H1 (cell line): Measurements from ENCODE around the gene ARHGAP26. TPM values are rescaled to one million over a fixed set of nuclear protein-coding genes. Genes with fewer than 3 reads are reported as not detected.

Experiments used
- CTCF ChIA-PET: fragments of 300-600 bp; sonication (Branson Sonifier 250); formaldehyde crosslinking; loops from one replicate; lab custom pipeline; 2021; ENCODE audit not compliant: partially characterized antibody; lab: Charles Lee
- POLR2A ChIA-PET: fragments of 300-600 bp; sonication (Branson Sonifier 250); formaldehyde crosslinking; loops from one replicate; lab custom pipeline; 2021; ENCODE audit warnings: inconsistent platforms; ENCODE audit not compliant: partially characterized antibody; lab: Charles Lee
- DNase-seq, 2 experiments: peaks; one replicate each; pipeline versions ENCODE4 v3.0.0 to v3.0.0-alpha.2; 2010 to 2022; ENCODE audit warnings: low spot score in 2 of 2, low read depth in 1 of 2, mixed read lengths in 1 of 2
- FAIRE-seq: peaks from 2 replicates; lab custom pipeline; 2011; peaks lifted over from hg19 to GRCh38; lab: Jason Lieb, UNC
- H2AFZ ChIP-seq: 2 replicates; pipeline ENCODE4 v1.8.1; 2012; ENCODE audit warnings: low read length, inconsistent platforms
- H2AK5ac ChIP-seq: 2 replicates; pipeline ENCODE4 v1.6.1; 2013; ENCODE audit warnings: low read depth, low read length
- H2BK120ac ChIP-seq: replicated peaks from 2 replicates; pipeline ENCODE3; 2013; ENCODE audit warnings: low read depth, low read length, inconsistent platforms
- H2BK12ac ChIP-seq: 2 replicates; pipeline ENCODE4 v1.6.1; 2013; ENCODE audit warnings: low read depth, low read length
- H2BK15ac ChIP-seq: 2 replicates; pipeline ENCODE4 v1.6.1; 2013; ENCODE audit warnings: low read length
- H2BK20ac ChIP-seq: 2 replicates; pipeline ENCODE4 v1.6.1; 2013; ENCODE audit warnings: low read length
- H2BK5ac ChIP-seq: 2 replicates; pipeline ENCODE4 v1.6.1; 2013; ENCODE audit warnings: low read depth, low read length
- H3K14ac ChIP-seq: 2 replicates; pipeline ENCODE4 v1.6.1; 2013; ENCODE audit warnings: inconsistent platforms; ENCODE audit not compliant: insufficient read length
- H3K18ac ChIP-seq: 2 replicates; pipeline ENCODE4 v1.6.1; 2013; ENCODE audit warnings: low read length; ENCODE audit errors: extremely low read depth
- H3K23ac ChIP-seq: 2 replicates; pipeline ENCODE4 v1.6.1; 2013; ENCODE audit warnings: inconsistent platforms; ENCODE audit not compliant: insufficient read length
- H3K23me2 ChIP-seq: 2 replicates; pipeline ENCODE4 v1.6.1; 2013; ENCODE audit warnings: low read depth, low read length
- H3K27ac ChIP-seq: 2 replicates; pipeline ENCODE4 v1.6.1; 2011; ENCODE audit warnings: low read depth, low read length, inconsistent platforms
- H3K27me3 ChIP-seq, 4 experiments: replicated peaks in 1 of 4; 1 replicate in 1 of 4; 2 replicates in 3 of 4; pipeline versions ENCODE4 v1.6.1 to v1.8.1; 2011 to 2013; ENCODE audit warnings: low read length in 3 of 4, mild to moderate bottlenecking in 3 of 4, inconsistent platforms in 2 of 4, mixed read lengths in 2 of 4, moderate library complexity in 1 of 4; ENCODE audit not compliant: control insufficient read depth in 3 of 4, insufficient read depth in 3 of 4; ENCODE audit errors: extremely low read depth in 1 of 4
- H3K36me3 ChIP-seq, 4 experiments: 2 replicates each; pipeline versions ENCODE4 v1.6.1 to v1.8.1; 2011 to 2013; ENCODE audit warnings: mild to moderate bottlenecking in 4 of 4, low read length in 3 of 4, moderate library complexity in 2 of 4, control low read depth in 1 of 4, inconsistent platforms in 1 of 4; ENCODE audit not compliant: insufficient read depth in 4 of 4, control insufficient read depth in 2 of 4
- H3K4ac ChIP-seq: replicated peaks from 2 replicates; pipeline ENCODE3; 2013; ENCODE audit warnings: low read length, low read depth, mixed read lengths, inconsistent platforms; ENCODE audit not compliant: insufficient read length
- H3K4me1 ChIP-seq, 4 experiments: replicated peaks in 1 of 4; 1 replicate in 1 of 4; 2 replicates in 3 of 4; pipeline versions ENCODE4 v1.6.1 to v1.8.1; 2011 to 2013; ENCODE audit warnings: low read length in 3 of 4, inconsistent platforms in 2 of 4, mixed read lengths in 1 of 4; ENCODE audit not compliant: insufficient read depth in 4 of 4, control insufficient read depth in 3 of 4
- H3K4me2 ChIP-seq, 2 experiments: 2 replicates each; pipeline versions ENCODE4 v1.6.1 to v1.8.1; 2011 to 2013; ENCODE audit warnings: low read depth in 2 of 2, low read length in 2 of 2, control low read depth in 1 of 2, inconsistent platforms in 1 of 2, mild to moderate bottlenecking in 1 of 2; ENCODE audit not compliant: insufficient read depth in 1 of 2
- H3K4me3 ChIP-seq, 4 experiments: fragments of 200-600, 300-600 bp in 1 of 4; sonication (generic), shearing (Covaris generic), sonication (Bioruptor Twin) in 1 of 4; 2 replicates each; pipeline versions ENCODE4 v1.5.1 to v1.8.1; 2011 to 2016; ENCODE audit warnings: low read length in 4 of 4, low read depth in 3 of 4, control low read depth in 2 of 4, inconsistent platforms in 2 of 4, mild to moderate bottlenecking in 2 of 4, mixed read lengths in 1 of 4, moderate library complexity in 1 of 4; ENCODE audit not compliant: insufficient read depth in 2 of 4; ENCODE audit errors: extremely low read depth in 1 of 4
- H3K56ac ChIP-seq: replicated peaks from 2 replicates; pipeline ENCODE3; 2013; ENCODE audit warnings: low read depth, mild to moderate bottlenecking, mixed read lengths, low read length, inconsistent platforms; ENCODE audit not compliant: insufficient read length
- H3K79me1 ChIP-seq: 2 replicates; pipeline ENCODE4 v1.6.1; 2013; ENCODE audit warnings: low read depth, low read length, control low read depth
- H3K79me2 ChIP-seq, 2 experiments: 2 replicates each; pipeline versions ENCODE4 v1.6.1 to v1.8.1; 2012 to 2013; ENCODE audit warnings: low read length in 2 of 2, mild to moderate bottlenecking in 2 of 2, inconsistent platforms in 1 of 2; ENCODE audit not compliant: insufficient read depth in 2 of 2, control insufficient read depth in 1 of 2
- H3K9ac ChIP-seq, 4 experiments: replicated peaks in 1 of 4; 1 replicate in 1 of 4; 2 replicates in 3 of 4; pipeline versions ENCODE4 v1.6.1 to v1.8.1; 2011 to 2013; ENCODE audit warnings: low read depth in 3 of 4, low read length in 3 of 4, control low read depth in 2 of 4, mild to moderate bottlenecking in 2 of 4, moderate library complexity in 2 of 4, inconsistent platforms in 1 of 4; ENCODE audit errors: extremely low read depth in 1 of 4
- H3K9me3 ChIP-seq, 2 experiments: 2 replicates each; pipeline versions ENCODE4 v1.6.1 to v1.8.1; 2012 to 2013; ENCODE audit warnings: mild to moderate bottlenecking in 2 of 2, moderate library complexity in 2 of 2, control low read depth in 1 of 2, inconsistent platforms in 1 of 2, low read depth in 1 of 2, low read length in 1 of 2, mixed read lengths in 1 of 2; ENCODE audit not compliant: insufficient read depth in 2 of 2
- H4K20me1 ChIP-seq, 2 experiments: replicated peaks in 1 of 2; 2 replicates each; pipeline versions ENCODE3 to v1.8.1; 2011 to 2013; ENCODE audit warnings: inconsistent platforms in 2 of 2, low read length in 2 of 2, mild to moderate bottlenecking in 1 of 2; ENCODE audit not compliant: insufficient read depth in 2 of 2, control insufficient read depth in 1 of 2
- H4K5ac ChIP-seq: 2 replicates; pipeline ENCODE4 v1.6.1; 2013; ENCODE audit warnings: low read length, low read depth, mixed read lengths, inconsistent platforms; ENCODE audit not compliant: insufficient read length
- H4K8ac ChIP-seq: 2 replicates; pipeline ENCODE4 v1.8.0; 2013; ENCODE audit warnings: mild to moderate bottlenecking, moderate library complexity, low read length, inconsistent platforms; ENCODE audit not compliant: insufficient read depth; ENCODE audit errors: extremely low read depth
- H4K91ac ChIP-seq: replicated peaks from 2 replicates; pipeline ENCODE3; 2013; ENCODE audit warnings: low read length, mixed read lengths, inconsistent platforms; ENCODE audit not compliant: insufficient read length
- BCL11A ChIP-seq, 2 experiments: IDR thresholded peaks; one replicate each; pipeline ENCODE4 v1.6.1; 2011; ENCODE audit warnings: low read depth in 2 of 2, low read length in 2 of 2, mild to moderate bottlenecking in 2 of 2
- CBX8 ChIP-seq: fragments of 300-800, 300-1000 bp; sonication (generic); IDR thresholded peaks from 2 replicates; pipeline ENCODE4 v1.7.1; 2016; ENCODE audit warnings: low read depth, low read length, borderline replicate concordance
- CTBP2 ChIP-seq: IDR thresholded peaks from 2 replicates; pipeline ENCODE4 v1.7.0; 2011; ENCODE audit warnings: borderline replicate concordance, mild to moderate bottlenecking, moderate library complexity, mixed read lengths, low read length; ENCODE audit not compliant: insufficient read depth, insufficient read length
- GABPA ChIP-seq: IDR thresholded peaks from 2 replicates; pipeline ENCODE4 v1.6.1; 2011; ENCODE audit warnings: mild to moderate bottlenecking, low read length, moderate library complexity, borderline replicate concordance; ENCODE audit not compliant: insufficient read depth
- JUND ChIP-seq: IDR thresholded peaks from 2 replicates; pipeline ENCODE4 v1.6.1; 2011; ENCODE audit warnings: mild to moderate bottlenecking, improper control_type of control experiment, low read length
- KDM4A ChIP-seq: IDR thresholded peaks from one replicate; pipeline ENCODE4 v1.7.1; 2012; ENCODE audit warnings: low read depth, mild to moderate bottlenecking, moderate library complexity, low read length, inconsistent platforms; ENCODE audit not compliant: severe bottlenecking
- RFX5 ChIP-seq: IDR thresholded peaks from 2 replicates; pipeline ENCODE4 v1.6.1; 2011; ENCODE audit warnings: low read depth, low read length, improper control_type of control experiment, borderline replicate concordance
- RNF2 ChIP-seq: fragments of 200-900, 300-1000 bp; sonication (generic); IDR thresholded peaks from 2 replicates; pipeline ENCODE4 v1.7.1; 2016; ENCODE audit warnings: borderline replicate concordance, low read depth, mild to moderate bottlenecking, antibody characterized with exemption, low read length; ENCODE audit not compliant: poor library complexity, severe bottlenecking; ENCODE audit errors: missing control alignments
- SIX5 ChIP-seq: IDR thresholded peaks from 2 replicates; pipeline ENCODE4 v1.6.1; 2011; ENCODE audit warnings: mild to moderate bottlenecking, low read depth, low read length
- SP1 ChIP-seq: IDR thresholded peaks from 2 replicates; pipeline ENCODE4 v1.6.1; 2011; ENCODE audit warnings: low read depth, low read length
- TBP ChIP-seq: IDR thresholded peaks from 2 replicates; pipeline ENCODE4 v1.6.1; 2011; ENCODE audit warnings: low read depth, low read length, improper control_type of control experiment
- WGBS, 2 experiments: shearing (Covaris generic) in 1 of 2; methylation state at CpG; one replicate each; pipeline versions ENCODE4 v1.1.6 to v1.1.7; 2013 to 2015; ENCODE audit warnings: low lambda C conversion rate in 2 of 2, mixed read lengths in 2 of 2, inconsistent platforms in 1 of 2, low coverage in 1 of 2, missing lambda C conversion rate in 1 of 2; ENCODE audit not compliant: insufficient replicate concordance in 2 of 2, insufficient coverage in 1 of 2, insufficient read length in 1 of 2; ENCODE audit errors: extremely low coverage in 1 of 2, missing lambda C conversion rate in 1 of 2; 5-methylcytosine and 5-hydroxymethylcytosine counted together
- polyA plus RNA-seq, 7 experiments: library from polyadenylated mRNA; depleted of rRNA in 3 of 7; stranded (reverse) in 5 of 7; unstranded in 2 of 7; fragments of >200 nt in 5 of 7; fragments of 200-250 nt in 2 of 7; gene quantifications; 1 replicate in 5 of 7; 2 replicates in 1 of 7; 4 replicates in 1 of 7; pipeline versions ENCODE4 v1.2.1 to v1.2.3, GENCODE V29; 2011 to 2013; ENCODE audit warnings: missing spikeins in 2 of 7, mixed read lengths in 2 of 7
- total RNA-seq: library from RNA; stranded (reverse); fragmentation: NEBNext Ultra II Directional; extraction: Animal tissue kit (Norgen Biotek cat#: 25700); gene quantifications from 2 replicates; pipeline ENCODE4 v1.2.1, GENCODE V29; 2021
- TF ChIP-seq, protein P1 (sequence below): IDR thresholded peaks from 2 replicates; pipeline ENCODE4 v1.6.1; 2012; ENCODE audit warnings: inconsistent platforms

Gene ARHGAP26
- total and polyA plus RNA-seq, 2 of the 8 experiments (the other 6 are each of a cell fraction or from before 2014, with no cell fraction given): 7.1 to 24.8 TPM

DNA sequence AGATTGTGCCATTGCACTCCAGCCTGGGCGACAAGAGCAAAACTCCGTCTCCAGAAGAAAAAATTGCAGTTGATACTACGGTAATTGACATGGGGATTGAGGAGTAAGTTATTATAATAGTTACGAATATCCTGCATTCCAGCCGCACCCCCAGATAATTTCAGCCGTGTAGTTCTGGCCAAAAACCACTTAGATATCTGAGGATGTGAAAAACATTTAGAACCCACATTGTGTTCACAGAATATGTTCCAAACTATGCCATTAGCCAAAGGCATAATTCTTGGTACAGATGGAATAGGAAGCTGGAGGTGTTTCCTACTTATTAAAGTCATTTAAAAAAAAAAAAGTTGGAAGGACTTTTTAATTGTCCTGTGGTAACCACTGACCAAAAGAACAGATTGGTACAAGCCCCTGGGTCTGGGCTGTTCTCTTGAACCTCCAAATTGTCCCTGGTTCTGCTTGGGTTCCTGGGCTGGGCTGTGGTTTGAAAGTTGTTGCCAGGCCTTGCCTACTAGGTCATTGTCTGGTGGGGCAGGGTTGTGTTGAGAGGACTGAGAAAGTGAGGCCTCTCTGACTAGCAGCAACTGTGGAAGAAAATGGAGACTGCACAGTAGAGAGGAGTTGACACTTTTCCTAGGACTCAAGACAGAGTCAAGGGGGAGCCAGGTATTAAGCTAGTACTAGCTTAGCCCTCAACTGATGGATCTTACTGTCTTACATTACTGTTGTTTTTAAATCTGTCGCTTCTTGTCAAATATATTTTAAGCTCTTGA is 434.5 kb downstream of the ARHGAP26 start:
- Histone ChIP-seq H3K56ac (no peak overlapping the region), H3K4me3 (no peak overlapping the region), H3K23me2 (no peaks in the 10 kb centered on the region), H2BK120ac (no peak overlapping the region), H3K79me1 (no peaks in the 10 kb centered on the region), H4K91ac (no peak overlapping the region), H3K36me3 (no peaks in the 10 kb centered on the region), H3K4me1 (peaks cover 0 to 4% (median 0%) of the 10 kb centered on the region in 4 experiments; a peak in 1 of 7 replicates), H3K23ac (no peak overlapping the region), H2AK5ac (no peak overlapping the region), H3K14ac (no peak overlapping the region), H3K4me2 (no peak overlapping the region), H4K5ac (no peak overlapping the region), H3K9ac (no peak overlapping the region), H3K79me2 (no peaks in the 10 kb centered on the region), H4K8ac (no peak overlapping the region), H4K20me1 (no peaks in the 10 kb centered on the region), H2BK12ac (no peak overlapping the region), H2BK20ac (no peak overlapping the region), H2BK5ac (no peak overlapping the region), H3K27me3 (no peaks in the 10 kb centered on the region), H3K27ac (no peak overlapping the region), H3K18ac (no peak overlapping the region), H2BK15ac (no peak overlapping the region), H2AFZ (no peak overlapping the region), H3K9me3 (no peaks in the 10 kb centered on the region), H3K4ac (no peak overlapping the region)
- DNase-seq (no peak), FAIRE-seq (no peak)
- WGBS, 2 experiments: 88% methylated on average over 7 of the region's 7 CpGs; no CpG with 5 or more reads in 1 of the 2 experiments
- CTCF ChIA-PET: interaction anchor here (0.8 to 1.8 kb wide), 7 partner anchors 14 to 202 kb away, joined by 3 to 5 read pairs (median 4); no protein-coding TSS in a partner anchor
- POLR2A ChIA-PET: no interaction called here
- TF ChIP-seq RNF2 (no peak), BCL11A (IDR thresholded peaks at IDR 0.05; ENCODE audit: low read depth in 2 of 2, low read length in 2 of 2) (no peak), RFX5 (no peak), JUND (no peak), KDM4A (no peak), CBX8 (no peak), TBP (no peak), SIX5 (no peak), CTBP2 (no peak), GABPA (no peak), SP1 (no peak)
- TF ChIP-seq, protein P1, sequence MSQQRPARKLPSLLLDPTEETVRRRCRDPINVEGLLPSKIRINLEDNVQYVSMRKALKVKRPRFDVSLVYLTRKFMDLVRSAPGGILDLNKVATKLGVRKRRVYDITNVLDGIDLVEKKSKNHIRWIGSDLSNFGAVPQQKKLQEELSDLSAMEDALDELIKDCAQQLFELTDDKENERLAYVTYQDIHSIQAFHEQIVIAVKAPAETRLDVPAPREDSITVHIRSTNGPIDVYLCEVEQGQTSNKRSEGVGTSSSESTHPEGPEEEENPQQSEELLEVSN: no peak
